H1 (cell line): ENCODE measurements around the gene PLBD2. TPM values are rescaled to one million over a fixed set of nuclear protein-coding genes. Genes with fewer than 3 reads are reported as not detected.
A peak's percentile ranks its signal among the peaks of the same experiment; 100 is the strongest.

Experiments
- CTCF ChIA-PET: fragments of 300-600 bp; sonication (Branson Sonifier 250); formaldehyde crosslinking; loops from one replicate; lab custom pipeline; 2021; ENCODE audit not compliant: partially characterized antibody; lab: Charles Lee
- POLR2A ChIA-PET: fragments of 300-600 bp; sonication (Branson Sonifier 250); formaldehyde crosslinking; loops from one replicate; lab custom pipeline; 2021; ENCODE audit warnings: inconsistent platforms; ENCODE audit not compliant: partially characterized antibody; lab: Charles Lee
- DNase-seq, 2 experiments: peaks; one replicate each; pipeline versions ENCODE4 v3.0.0 to v3.0.0-alpha.2; 2010 to 2022; ENCODE audit warnings: low spot score in 2 of 2, low read depth in 1 of 2, mixed read lengths in 1 of 2
- FAIRE-seq: peaks from 2 replicates; lab custom pipeline; 2011; peaks lifted over from hg19 to GRCh38; lab: Jason Lieb, UNC
- H2AFZ ChIP-seq: 2 replicates; pipeline ENCODE4 v1.8.1; 2012; ENCODE audit warnings: low read length, inconsistent platforms
- H2AK5ac ChIP-seq: 2 replicates; pipeline ENCODE4 v1.6.1; 2013; ENCODE audit warnings: low read depth, low read length
- H2BK120ac ChIP-seq: replicated peaks from 2 replicates; pipeline ENCODE3; 2013; ENCODE audit warnings: low read depth, low read length, inconsistent platforms
- H2BK12ac ChIP-seq: 2 replicates; pipeline ENCODE4 v1.6.1; 2013; ENCODE audit warnings: low read depth, low read length
- H2BK15ac ChIP-seq: 2 replicates; pipeline ENCODE4 v1.6.1; 2013; ENCODE audit warnings: low read length
- H2BK20ac ChIP-seq: 2 replicates; pipeline ENCODE4 v1.6.1; 2013; ENCODE audit warnings: low read length
- H2BK5ac ChIP-seq: 2 replicates; pipeline ENCODE4 v1.6.1; 2013; ENCODE audit warnings: low read depth, low read length
- H3K14ac ChIP-seq: 2 replicates; pipeline ENCODE4 v1.6.1; 2013; ENCODE audit warnings: inconsistent platforms; ENCODE audit not compliant: insufficient read length
- H3K18ac ChIP-seq: 2 replicates; pipeline ENCODE4 v1.6.1; 2013; ENCODE audit warnings: low read length; ENCODE audit errors: extremely low read depth
- H3K23ac ChIP-seq: 2 replicates; pipeline ENCODE4 v1.6.1; 2013; ENCODE audit warnings: inconsistent platforms; ENCODE audit not compliant: insufficient read length
- H3K23me2 ChIP-seq: 2 replicates; pipeline ENCODE4 v1.6.1; 2013; ENCODE audit warnings: low read depth, low read length
- H3K27ac ChIP-seq: 2 replicates; pipeline ENCODE4 v1.6.1; 2011; ENCODE audit warnings: low read depth, low read length, inconsistent platforms
- H3K27me3 ChIP-seq, 4 experiments: replicated peaks in 1 of 4; 1 replicate in 1 of 4; 2 replicates in 3 of 4; pipeline versions ENCODE4 v1.6.1 to v1.8.1; 2011 to 2013; ENCODE audit warnings: low read length in 3 of 4, mild to moderate bottlenecking in 3 of 4, inconsistent platforms in 2 of 4, mixed read lengths in 2 of 4, moderate library complexity in 1 of 4; ENCODE audit not compliant: control insufficient read depth in 3 of 4, insufficient read depth in 3 of 4; ENCODE audit errors: extremely low read depth in 1 of 4
- H3K36me3 ChIP-seq, 4 experiments: 2 replicates each; pipeline versions ENCODE4 v1.6.1 to v1.8.1; 2011 to 2013; ENCODE audit warnings: mild to moderate bottlenecking in 4 of 4, low read length in 3 of 4, moderate library complexity in 2 of 4, control low read depth in 1 of 4, inconsistent platforms in 1 of 4; ENCODE audit not compliant: insufficient read depth in 4 of 4, control insufficient read depth in 2 of 4
- H3K4ac ChIP-seq: replicated peaks from 2 replicates; pipeline ENCODE3; 2013; ENCODE audit warnings: low read length, low read depth, mixed read lengths, inconsistent platforms; ENCODE audit not compliant: insufficient read length
- H3K4me1 ChIP-seq, 4 experiments: replicated peaks in 1 of 4; 1 replicate in 1 of 4; 2 replicates in 3 of 4; pipeline versions ENCODE4 v1.6.1 to v1.8.1; 2011 to 2013; ENCODE audit warnings: low read length in 3 of 4, inconsistent platforms in 2 of 4, mixed read lengths in 1 of 4; ENCODE audit not compliant: insufficient read depth in 4 of 4, control insufficient read depth in 3 of 4
- H3K4me2 ChIP-seq, 2 experiments: 2 replicates each; pipeline versions ENCODE4 v1.6.1 to v1.8.1; 2011 to 2013; ENCODE audit warnings: low read depth in 2 of 2, low read length in 2 of 2, control low read depth in 1 of 2, inconsistent platforms in 1 of 2, mild to moderate bottlenecking in 1 of 2; ENCODE audit not compliant: insufficient read depth in 1 of 2
- H3K4me3 ChIP-seq, 4 experiments: fragments of 200-600, 300-600 bp in 1 of 4; sonication (generic), shearing (Covaris generic), sonication (Bioruptor Twin) in 1 of 4; 2 replicates each; pipeline versions ENCODE4 v1.5.1 to v1.8.1; 2011 to 2016; ENCODE audit warnings: low read length in 4 of 4, low read depth in 3 of 4, control low read depth in 2 of 4, inconsistent platforms in 2 of 4, mild to moderate bottlenecking in 2 of 4, mixed read lengths in 1 of 4, moderate library complexity in 1 of 4; ENCODE audit not compliant: insufficient read depth in 2 of 4; ENCODE audit errors: extremely low read depth in 1 of 4
- H3K56ac ChIP-seq: replicated peaks from 2 replicates; pipeline ENCODE3; 2013; ENCODE audit warnings: low read depth, mild to moderate bottlenecking, mixed read lengths, low read length, inconsistent platforms; ENCODE audit not compliant: insufficient read length
- H3K79me1 ChIP-seq: 2 replicates; pipeline ENCODE4 v1.6.1; 2013; ENCODE audit warnings: low read depth, low read length, control low read depth
- H3K79me2 ChIP-seq, 2 experiments: 2 replicates each; pipeline versions ENCODE4 v1.6.1 to v1.8.1; 2012 to 2013; ENCODE audit warnings: low read length in 2 of 2, mild to moderate bottlenecking in 2 of 2, inconsistent platforms in 1 of 2; ENCODE audit not compliant: insufficient read depth in 2 of 2, control insufficient read depth in 1 of 2
- H3K9ac ChIP-seq, 4 experiments: replicated peaks in 1 of 4; 1 replicate in 1 of 4; 2 replicates in 3 of 4; pipeline versions ENCODE4 v1.6.1 to v1.8.1; 2011 to 2013; ENCODE audit warnings: low read depth in 3 of 4, low read length in 3 of 4, control low read depth in 2 of 4, mild to moderate bottlenecking in 2 of 4, moderate library complexity in 2 of 4, inconsistent platforms in 1 of 4; ENCODE audit errors: extremely low read depth in 1 of 4
- H3K9me3 ChIP-seq, 2 experiments: 2 replicates each; pipeline versions ENCODE4 v1.6.1 to v1.8.1; 2012 to 2013; ENCODE audit warnings: mild to moderate bottlenecking in 2 of 2, moderate library complexity in 2 of 2, control low read depth in 1 of 2, inconsistent platforms in 1 of 2, low read depth in 1 of 2, low read length in 1 of 2, mixed read lengths in 1 of 2; ENCODE audit not compliant: insufficient read depth in 2 of 2
- H4K20me1 ChIP-seq, 2 experiments: replicated peaks in 1 of 2; 2 replicates each; pipeline versions ENCODE3 to v1.8.1; 2011 to 2013; ENCODE audit warnings: inconsistent platforms in 2 of 2, low read length in 2 of 2, mild to moderate bottlenecking in 1 of 2; ENCODE audit not compliant: insufficient read depth in 2 of 2, control insufficient read depth in 1 of 2
- H4K5ac ChIP-seq: 2 replicates; pipeline ENCODE4 v1.6.1; 2013; ENCODE audit warnings: low read length, low read depth, mixed read lengths, inconsistent platforms; ENCODE audit not compliant: insufficient read length
- H4K8ac ChIP-seq: 2 replicates; pipeline ENCODE4 v1.8.0; 2013; ENCODE audit warnings: mild to moderate bottlenecking, moderate library complexity, low read length, inconsistent platforms; ENCODE audit not compliant: insufficient read depth; ENCODE audit errors: extremely low read depth
- H4K91ac ChIP-seq: replicated peaks from 2 replicates; pipeline ENCODE3; 2013; ENCODE audit warnings: low read length, mixed read lengths, inconsistent platforms; ENCODE audit not compliant: insufficient read length
- CTBP2 ChIP-seq: IDR thresholded peaks from 2 replicates; pipeline ENCODE4 v1.7.0; 2011; ENCODE audit warnings: borderline replicate concordance, mild to moderate bottlenecking, moderate library complexity, mixed read lengths, low read length; ENCODE audit not compliant: insufficient read depth, insufficient read length
- EZH2 ChIP-seq: fragments of 200-600 bp; sonication (generic); IDR thresholded peaks from 2 replicates; pipeline ENCODE4 v1.7.1; 2012; ENCODE audit warnings: low read depth, mild to moderate bottlenecking, moderate library complexity, low read length, inconsistent platforms; ENCODE audit not compliant: severe bottlenecking
- KDM1A ChIP-seq: fragments of 200-600, 300-600 bp; sonication (generic); IDR thresholded peaks from 2 replicates; pipeline ENCODE4 v1.7.1; 2016; ENCODE audit warnings: mild to moderate bottlenecking, low read length, borderline replicate concordance
- PHF8 ChIP-seq: fragments of 200-600 bp; sonication (generic); conservative IDR thresholded peaks from 2 replicates; pipeline ENCODE4 v1.7.1; 2012; ENCODE audit warnings: low read depth, mild to moderate bottlenecking, inconsistent platforms, low read length, moderate library complexity
- USF2 ChIP-seq: IDR thresholded peaks from 2 replicates; pipeline ENCODE4 v1.6.1; 2011; ENCODE audit warnings: low read length, improper control_type of control experiment
- ZNF274 ChIP-seq: IDR thresholded peaks from 2 replicates; pipeline ENCODE4 v1.7.0; 2012; ENCODE audit warnings: low read length, borderline replicate concordance; ENCODE audit errors: extremely low read depth
- WGBS, 2 experiments: shearing (Covaris generic) in 1 of 2; methylation state at CpG; one replicate each; pipeline versions ENCODE4 v1.1.6 to v1.1.7; 2013 to 2015; ENCODE audit warnings: low lambda C conversion rate in 2 of 2, mixed read lengths in 2 of 2, inconsistent platforms in 1 of 2, low coverage in 1 of 2, missing lambda C conversion rate in 1 of 2; ENCODE audit not compliant: insufficient replicate concordance in 2 of 2, insufficient coverage in 1 of 2, insufficient read length in 1 of 2; ENCODE audit errors: extremely low coverage in 1 of 2, missing lambda C conversion rate in 1 of 2; 5-methylcytosine and 5-hydroxymethylcytosine counted together
- polyA plus RNA-seq, 7 experiments: library from polyadenylated mRNA; depleted of rRNA in 3 of 7; stranded (reverse) in 5 of 7; unstranded in 2 of 7; fragments of >200 nt in 5 of 7; fragments of 200-250 nt in 2 of 7; gene quantifications; 1 replicate in 5 of 7; 2 replicates in 1 of 7; 4 replicates in 1 of 7; pipeline versions ENCODE4 v1.2.1 to v1.2.3, GENCODE V29; 2011 to 2013; ENCODE audit warnings: missing spikeins in 2 of 7, mixed read lengths in 2 of 7
- total RNA-seq: library from RNA; stranded (reverse); fragmentation: NEBNext Ultra II Directional; extraction: Animal tissue kit (Norgen Biotek cat#: 25700); gene quantifications from 2 replicates; pipeline ENCODE4 v1.2.1, GENCODE V29; 2021

The PLBD2 gene
- total and polyA plus RNA-seq, 2 of the 8 experiments (the other 6 are each of a cell fraction or from before 2014, with no cell fraction given) = 16.8 to 33.5 TPM

DNA sequence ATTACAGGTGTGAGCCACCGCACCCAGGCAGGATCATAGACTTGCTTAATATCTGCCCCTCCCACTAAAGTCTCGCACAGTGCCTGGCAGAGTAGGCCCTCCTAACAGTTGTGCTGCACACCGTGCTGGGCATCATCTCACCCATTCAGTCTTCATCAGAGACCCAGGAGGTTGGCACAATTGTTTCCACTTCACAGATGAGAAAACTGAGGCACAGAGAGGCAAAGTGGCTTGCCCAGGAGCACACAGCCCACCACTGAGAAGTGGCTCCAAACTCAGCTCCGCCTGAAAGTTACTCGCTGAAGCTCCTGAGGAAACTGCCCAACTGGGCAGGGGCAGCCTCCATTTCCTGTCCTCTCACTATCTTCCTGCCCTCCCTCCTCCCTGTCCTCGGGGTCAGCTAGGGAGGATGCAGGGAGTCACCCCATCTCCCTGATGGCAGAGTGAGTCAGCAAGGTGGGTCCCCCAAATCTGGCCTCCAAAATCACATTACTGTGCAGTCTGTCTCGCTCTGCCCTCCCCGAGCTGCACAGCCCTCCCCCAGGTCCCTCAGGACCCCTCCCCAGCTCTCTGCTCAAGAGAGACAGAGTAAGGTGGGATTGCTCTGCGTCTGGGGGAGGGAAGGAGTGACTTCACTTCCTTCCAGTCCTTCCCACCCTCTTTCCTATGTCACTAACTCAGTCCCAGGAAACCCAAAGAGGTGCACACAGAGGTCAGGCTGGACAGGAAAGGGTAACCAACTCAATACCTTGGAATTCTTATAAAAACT is 29.2 kb upstream of the PLBD2 start:
- no peak overlapping the region for H3K9ac ChIP-seq
- H3K79me2 ChIP-seq = no peaks in the 10 kb centered on the region
- CTCF ChIA-PET = interaction anchor here (0.6 to 1.5 kb wide), 4 partner anchors 18 to 296 kb away, joined by 3 to 5 read pairs (median 3); no protein-coding TSS in a partner anchor
- 86% methylated on average over 9 of the region's 9 CpGs; no CpG with 5 or more reads in 1 of the 2 experiments for WGBS, 2 experiments
- no peak overlapping the region for H3K14ac ChIP-seq
- H3K4me1 ChIP-seq = peaks cover 0 to 4% (median under 1%) of the 10 kb centered on the region in 4 experiments; a peak in 2 of 7 replicates
- H2BK12ac ChIP-seq = no peak overlapping the region
- H3K23ac ChIP-seq = no peak overlapping the region
- FAIRE-seq (no peak), DNase-seq (no peak)
- no peak overlapping the region for H3K4me3 ChIP-seq
- H3K4me2 ChIP-seq = no peak overlapping the region
- H3K27me3 ChIP-seq = peaks cover 0 to 5% (median 3%) of the 10 kb centered on the region in 4 experiments; a peak in 5 of 7 replicates
- H3K36me3 ChIP-seq = no peaks in the 10 kb centered on the region
- no peak overlapping the region for H2BK15ac ChIP-seq
- POLR2A ChIA-PET = interaction anchor here (0.8 to 1.0 kb wide), 2 partner anchors 12 to 64 kb away, joined by 3 to 4 read pairs; no protein-coding TSS in a partner anchor
- no peak overlapping the region for H3K18ac ChIP-seq
- H3K9me3 ChIP-seq = no peaks in the 10 kb centered on the region
- H4K91ac ChIP-seq = no peak overlapping the region
- no peak overlapping the region for H3K27ac ChIP-seq
- H3K23me2 ChIP-seq = no peaks in the 10 kb centered on the region; the same call in 1 of the 2 replicates
- H4K5ac ChIP-seq = no peak overlapping the region
- TF ChIP-seq CTBP2 = no peak
- no peak for TF ChIP-seq ZNF274
- no peak for TF ChIP-seq PHF8
- no peak for TF ChIP-seq EZH2
- 0 out of 2 replicates have a peak, but pooled peaks have one; percentile 13 for TF ChIP-seq KDM1A
- TF ChIP-seq USF2 = no peak
- 0 out of 2 replicates have a peak overlapping the region, but pooled peaks have one; percentile 6 for H4K8ac ChIP-seq
- no peak overlapping the region for H2AFZ ChIP-seq
- peaks cover 0 to 1% of the 10 kb centered on the region in 2 experiments for H4K20me1 ChIP-seq
- H2BK20ac ChIP-seq = no peak overlapping the region
- H2AK5ac ChIP-seq = no peak overlapping the region
- no peak overlapping the region for H3K56ac ChIP-seq
- no peak overlapping the region for H3K4ac ChIP-seq
- H2BK5ac ChIP-seq = no peak overlapping the region
- no peaks in the 10 kb centered on the region for H3K79me1 ChIP-seq
- no peak overlapping the region for H2BK120ac ChIP-seq
